ENCODE data around the gene CAPN5.

- TF ChIP-seq CTCF (IDR thresholded peaks at IDR 0.05), result peak; percentile 15 to 44 (median 30)
- TF ChIP-seq POLR2A (IDR thresholded peaks at IDR 0.05), result peak; percentile 91 to 99
Observed at GRCh38 chr11:77066229-77067042, at the start of gene CAPN5.
